CD4-positive, alpha-beta T cell treated with Interleukin-21 for 1 hour (primary cell): ENCODE measurements around the gene LRP1B.
"Not testable (repeated sequence)": the region's sequence is repeated elsewhere in the genome, so short reads cannot be mapped to it uniquely, and the experiment has no call there.

Experiments
- DNase-seq: peaks from one replicate; pipeline ENCODE4 v3.0.0-alpha.2; 2020

Gene LRP1B

GRCh38 chr2:140462990-140463389 is 1667.8 kb downstream of the LRP1B start:
- DNase-seq: no peak

- no peak for DNase-seq
Observed at GRCh38 chr2:140457483-140457882, 1673.3 kb downstream of the LRP1B start.

- DNase-seq: no peak
Observed at GRCh38 chr2:140455315-140455714, 1675.5 kb downstream of the LRP1B start.

- no peak for DNase-seq
Observed at GRCh38 chr2:140454717-140455116, 1676.1 kb downstream of the LRP1B start.

- DNase-seq: no peak
Observed at GRCh38 chr2:140451324-140451723, 1679.5 kb downstream of the LRP1B start.

- DNase-seq: no peak
Observed at GRCh38 chr2:140442319-140442718, 1688.5 kb downstream of the LRP1B start.

- DNase-seq: no peak
Observed at GRCh38 chr2:140440815-140441214, 1690.0 kb downstream of the LRP1B start.

- no peak for DNase-seq
Observed at GRCh38 chr2:140436936-140437335, 1693.9 kb downstream of the LRP1B start.

GRCh38 chr2:140427033-140427432 is 1703.8 kb downstream of the LRP1B start:
- not testable (repeated sequence) for DNase-seq

- no peak for DNase-seq
Observed at GRCh38 chr2:140424471-140424870, 1706.3 kb downstream of the LRP1B start.

GRCh38 chr2:140422759-140423158 is 1708.1 kb downstream of the LRP1B start:
- DNase-seq: no peak

- no peak for DNase-seq
Observed at GRCh38 chr2:140417504-140417903, 1713.3 kb downstream of the LRP1B start.

GRCh38 chr2:140416577-140416976 is 1714.2 kb downstream of the LRP1B start:
- DNase-seq: no peak

GRCh38 chr2:140415035-140415434 is 1715.8 kb downstream of the LRP1B start:
- not testable (repeated sequence) for DNase-seq

GRCh38 chr2:140410695-140411094 is 1720.1 kb downstream of the LRP1B start:
- DNase-seq: no peak

- no peak for DNase-seq
Observed at GRCh38 chr2:140401056-140401455, 1729.8 kb downstream of the LRP1B start.

GRCh38 chr2:140392824-140393223 is 1738.0 kb downstream of the LRP1B start:
- no peak for DNase-seq

GRCh38 chr2:140384946-140385345 is 1745.9 kb downstream of the LRP1B start:
- DNase-seq: no peak

GRCh38 chr2:140383781-140384180 is 1747.0 kb downstream of the LRP1B start:
- no peak for DNase-seq

- no peak for DNase-seq
Observed at GRCh38 chr2:140376686-140377085, 1754.1 kb downstream of the LRP1B start.

- no peak for DNase-seq
Observed at GRCh38 chr2:140363131-140363530, 1767.7 kb downstream of the LRP1B start.

GRCh38 chr2:140362361-140362760 is 1768.5 kb downstream of the LRP1B start:
- DNase-seq: no peak

GRCh38 chr2:140359056-140359771 is 1771.6 kb downstream of the LRP1B start:
- DNase-seq: no peak

- DNase-seq: no peak
Observed at GRCh38 chr2:140356697-140357096, 1774.1 kb downstream of the LRP1B start.

- DNase-seq: no peak
Observed at GRCh38 chr2:140355511-140356090, 1775.2 kb downstream of the LRP1B start.
